HepG2 (cell line): ENCODE measurements around the gene LGI4. TPM values are rescaled to one million over a fixed set of nuclear protein-coding genes. Genes with fewer than 3 reads are reported as not detected.

ENCODE experiments used
- ATAC-seq: fragments of 200-7000 bp; cut with Tn5 transposase; 3 replicates; pipeline ENCODE4 v1.9.1; 2020; ENCODE audit warnings: mild to moderate bottlenecking, moderate library complexity
- BruUV-seq: library from RNA; stranded (reverse); fragments of 400-500 nt; replicated peaks from 2 replicates; lab custom pipeline; 2021; lab: Mats Ljungman, UMichigan
- CTCF ChIA-PET: fragments of 300-600 bp; formaldehyde crosslinking; extraction: SDS; loops from one replicate; lab custom pipeline; 2021; ENCODE audit warnings: low total read pairs, inconsistent platforms, low intra/inter-chr PET ratio; lab: Yijun Ruan, JAX
- POLR2A ChIA-PET: fragments of 350-600 bp; sonication (Branson Sonifier 250); formaldehyde crosslinking; loops from one replicate; lab custom pipeline; 2020; ENCODE audit warnings: antibody characterized with exemption, inconsistent platforms; lab: Yijun Ruan, JAX
- DNase-seq: peaks from one replicate; pipeline ENCODE4 v3.0.0-alpha.2; 2015; ENCODE audit warnings: low spot score
- FAIRE-seq: peaks from 3 replicates; lab custom pipeline; 2011; peaks lifted over from hg19 to GRCh38; lab: Jason Lieb, UNC
- H2AFZ ChIP-seq: one replicate; pipeline ENCODE4 v1.6.1; 2011; ENCODE audit warnings: low read length, inconsistent platforms
- H3K27ac ChIP-seq: fragments of 300-600 bp; 3 replicates; pipeline ENCODE4 v1.8.0; 2011; ENCODE audit warnings: mixed run types, mild to moderate bottlenecking, mixed read lengths, low read length, inconsistent platforms; ENCODE audit not compliant: insufficient read depth; ENCODE audit errors: extremely low read length
- H3K27me3 ChIP-seq, 2 experiments: fragments of 200-600 bp in 1 of 2; 2 replicates in 1 of 2; 3 replicates in 1 of 2; pipeline versions ENCODE4 v1.6.0 to v1.8.0; 2011; ENCODE audit warnings: low read length in 2 of 2, mild to moderate bottlenecking in 2 of 2, moderate library complexity in 2 of 2, inconsistent platforms in 1 of 2; ENCODE audit not compliant: insufficient read depth in 2 of 2, control insufficient read depth in 1 of 2
- H3K36me3 ChIP-seq, 2 experiments: fragments of 200-600 bp in 1 of 2; replicated peaks in 1 of 2; 2 replicates in 1 of 2; 3 replicates in 1 of 2; pipeline versions ENCODE4 v1.5.1 to v1.8.0; 2011; ENCODE audit warnings: low read length in 2 of 2, inconsistent platforms in 1 of 2; ENCODE audit not compliant: insufficient read depth in 2 of 2, control insufficient read depth in 1 of 2
- H3K4me1 ChIP-seq: 2 replicates; pipeline ENCODE4 v1.5.1; 2012; ENCODE audit warnings: low read length, inconsistent platforms; ENCODE audit not compliant: insufficient read depth
- H3K4me2 ChIP-seq: 2 replicates; pipeline ENCODE4 v1.6.0; 2011; ENCODE audit warnings: low read depth, low read length, inconsistent platforms
- H3K4me3 ChIP-seq, 3 experiments: fragments of 200-600 bp in 1 of 3; sonication (generic), shearing (Covaris generic) in 1 of 3; replicated peaks in 1 of 3; 2 replicates each; pipeline ENCODE4 v1.5.1; 2011 to 2016; ENCODE audit warnings: low read length in 3 of 3, inconsistent platforms in 2 of 3, low read depth in 2 of 3, mild to moderate bottlenecking in 2 of 3, control low read depth in 1 of 3, mixed read lengths in 1 of 3; ENCODE audit not compliant: insufficient read depth in 1 of 3
- H3K79me2 ChIP-seq: one replicate; pipeline ENCODE4 v1.6.1; 2011; ENCODE audit warnings: low read length, inconsistent platforms; ENCODE audit not compliant: insufficient read depth
- H3K9ac ChIP-seq: 2 replicates; pipeline ENCODE4 v1.6.0; 2011; ENCODE audit warnings: mild to moderate bottlenecking, low read depth, low read length, inconsistent platforms; ENCODE audit not compliant: insufficient read depth
- H3K9me3 ChIP-seq: 2 replicates; pipeline ENCODE4 v1.5.1; 2012; ENCODE audit warnings: mild to moderate bottlenecking, low read length
- H4K20me1 ChIP-seq: 2 replicates; pipeline ENCODE4 v1.6.0; 2011; ENCODE audit warnings: inconsistent platforms, mild to moderate bottlenecking, low read length, moderate library complexity; ENCODE audit not compliant: insufficient read depth
- ATRX ChIP-seq: sonication (generic); formaldehyde crosslinking; IDR thresholded peaks from 2 replicates; pipeline ENCODE4 v1.4.0; 2020; ENCODE audit warnings: missing genetic modification reagents, borderline replicate concordance
- CSRNP1 ChIP-seq: sonication (generic); formaldehyde crosslinking; IDR thresholded peaks from 2 replicates; pipeline ENCODE4 v1.8.1; 2023; ENCODE audit warnings: mild to moderate bottlenecking, missing genetic modification reagents
- DMTF1 ChIP-seq: sonication (generic); formaldehyde crosslinking; IDR thresholded peaks from 2 replicates; pipeline ENCODE4 v1.4.0; 2020; ENCODE audit warnings: mild to moderate bottlenecking, missing genetic modification reagents
- HBP1 ChIP-seq: IDR thresholded peaks from 2 replicates; pipeline ENCODE4 v1.6.1; 2016; ENCODE audit warnings: low read depth, control low read depth
- HDAC6 ChIP-seq: fragments of 200-600 bp; sonication (generic); IDR thresholded peaks from 2 replicates; pipeline ENCODE4 v1.7.0; 2017; ENCODE audit warnings: mild to moderate bottlenecking, antibody characterized with exemption, low read length, low read depth
- ISL2 ChIP-seq: sonication (generic); formaldehyde crosslinking; IDR thresholded peaks from 2 replicates; pipeline ENCODE4 v1.5.0; 2020; ENCODE audit warnings: missing genetic modification reagents
- MATR3 ChIP-seq: sonication (generic); formaldehyde crosslinking; IDR thresholded peaks from 2 replicates; pipeline ENCODE4 v1.4.0; 2020; ENCODE audit warnings: missing genetic modification reagents
- NR2F1 ChIP-seq, 2 experiments: fragments of 450-650 bp in 1 of 2; formaldehyde crosslinking in 1 of 2; IDR thresholded peaks; 2 replicates each; pipeline versions ENCODE4 v1.5.0 to v1.6.1; 2016 to 2020; ENCODE audit warnings: mild to moderate bottlenecking in 1 of 2, missing compliant biosample characterization in 1 of 2, missing genetic modification reagents in 1 of 2, moderate library complexity in 1 of 2
- POGZ ChIP-seq: sonication (generic); formaldehyde crosslinking; IDR thresholded peaks from 2 replicates; pipeline ENCODE4 v1.4.0; 2020; ENCODE audit warnings: mild to moderate bottlenecking, missing genetic modification reagents
- SNAPC2 ChIP-seq: sonication (generic); formaldehyde crosslinking; IDR thresholded peaks from 2 replicates; pipeline ENCODE4 v1.8.1; 2022; ENCODE audit warnings: mild to moderate bottlenecking, missing genetic modification reagents
- TEAD2 ChIP-seq: sonication (generic); formaldehyde crosslinking; IDR thresholded peaks from 2 replicates; pipeline ENCODE4 v1.9.0; 2021; ENCODE audit warnings: missing genetic modification reagents
- TGIF2 ChIP-seq: IDR thresholded peaks from 2 replicates; pipeline ENCODE4 v1.6.1; 2016; ENCODE audit warnings: control low read depth, missing compliant biosample characterization
- THAP11 ChIP-seq: IDR thresholded peaks from 2 replicates; pipeline ENCODE4 v1.6.1; 2016; ENCODE audit warnings: missing biosample characterization, missing genetic modification reagents
- ZNF468 ChIP-seq: sonication (generic); formaldehyde crosslinking; IDR thresholded peaks from 2 replicates; pipeline ENCODE4 v1.8.0; 2022; ENCODE audit warnings: mild to moderate bottlenecking, moderate library complexity, missing genetic modification reagents
- ZNF503 ChIP-seq: sonication (generic); formaldehyde crosslinking; IDR thresholded peaks from 2 replicates; pipeline ENCODE4 v1.4.0; 2020; ENCODE audit warnings: missing genetic modification reagents
- WGBS: methylation state at CpG from one replicate; pipeline ENCODE4 v1.1.6; 2017; ENCODE audit warnings: low lambda C conversion rate; 5-methylcytosine and 5-hydroxymethylcytosine counted together
- in situ Hi-C: cut with HindIII; loops from 2 replicates; pipeline ENCODE4 v1.10.0; 2017; ENCODE audit warnings: low pct_unique_long_range_greater_than_20kb; ENCODE audit not compliant: extremely low pct_ligation_motif_present
- intact Hi-C: fragments of 100-400 bp; cut with micrococcal nuclease; formaldehyde crosslinking; loops from one replicate; pipeline ENCODE4 v1.10.0; 2022; ENCODE audit not compliant: unreplicated experiment
- polyA plus RNA-seq, 8 experiments: library from polyadenylated mRNA; depleted of rRNA in 3 of 8; stranded (reverse) in 7 of 8; unstranded in 1 of 8; fragments of >200 nt; fragmentation: Illumina TruSeq in 4 of 8; extraction: Trizol in 4 of 8; gene quantifications; 2 replicates each; pipeline versions ENCODE4 v1.2.1 to v1.2.3, GENCODE V29; 2011 to 2016; ENCODE audit warnings: low read depth in 4 of 8, missing spikeins in 1 of 8, mixed read lengths in 1 of 8; ENCODE audit not compliant: insufficient read depth in 1 of 8
- total RNA-seq, 5 experiments: library from RNA; depleted of rRNA; stranded (reverse); fragments of >200 nt; fragmentation: Illumina TruSeq; extraction: Trizol; gene quantifications; 2 replicates each; pipeline ENCODE4 v1.2.3, GENCODE V29; 2016; ENCODE audit warnings: low read depth in 1 of 5

Gene LGI4
- total and polyA plus RNA-seq, 2 of the 13 experiments (the other 11 are each of a cell fraction or from before 2014, with no cell fraction given), result 2.8 TPM; not detected in 1

- Histone ChIP-seq H3K4me3 (no peak overlapping the region), H3K4me1 (peaks cover 88% of the 10 kb centered on the region), H3K9ac (no peak overlapping the region), H3K4me2 (peak overlapping the region; percentile 50), H2AFZ (no peak overlapping the region), H3K27ac (no peak overlapping the region), H3K9me3 (no peaks in the 10 kb centered on the region), H3K79me2 (no peaks in the 10 kb centered on the region), H4K20me1 (no peaks in the 10 kb centered on the region), H3K36me3 (no peaks in the 10 kb centered on the region), H3K27me3 (no peaks in the 10 kb centered on the region)
- DNase-seq (peak; percentile 65), FAIRE-seq (peak; percentile 49), ATAC-seq (peak; percentile 50)
- no TSS peak for BruUV-seq
- intact Hi-C loops, result loop anchor here (1.0 kb wide), 1 partner anchor 68 kb away; no protein-coding TSS in a partner anchor
- 0% methylated on average over 2 of the region's 7 CpGs for WGBS
- CTCF ChIA-PET, result interaction anchor here (0.7 to 1.6 kb wide), 2 partner anchors 21 to 69 kb away, joined by 4 to 11 read pairs; partner anchors contain the start of gene FXYD3
- POLR2A ChIA-PET, result no interaction called here
- in situ Hi-C loops, result loop anchor here (5.0 kb wide), 1 partner anchor 68 kb away; no protein-coding TSS in a partner anchor
- TF ChIP-seq ZNF503 (CRISPR knock-in tag) (no peak), TGIF2 (CRISPR knock-in tag) (peak; percentile 55; the same call in 1 of the 2 replicates), DMTF1 (no peak), HBP1 (no peak), ISL2 (CRISPR knock-in tag) (no peak), NR2F1 (CRISPR knock-in tag; IDR thresholded peaks at IDR 0.05) (peak; percentile 71 to 82), ZNF468 (CRISPR knock-in tag) (no peak), POGZ (peak; percentile 47; the same call in 1 of the 2 replicates), SNAPC2 (no peak), TEAD2 (no peak), MATR3 (CRISPR knock-in tag) (no peak), THAP11 (CRISPR knock-in tag) (peak; percentile 40; the same call in 1 of the 2 replicates), HDAC6 (no peak), ATRX (CRISPR knock-in tag) (no peak), CSRNP1 (no peak)
Observed at GRCh38 chr19:35135389-35135909, 590 bp upstream of the LGI4 start.
